HepG2 (cell line): ENCODE data around the gene UMOD. TPM values are rescaled to one million over a fixed set of nuclear protein-coding genes. Genes with fewer than 3 reads are reported as not detected.
A peak's percentile ranks its signal among the peaks of the same experiment; 100 is the strongest.

ENCODE experiments used
- ASH2L ChIP-seq: fragments of 300-600, 200-600 bp; sonication (generic); IDR thresholded peaks from 2 replicates; pipeline ENCODE4 v1.7.0; 2017; ENCODE audit warnings: low read depth, mild to moderate bottlenecking, moderate library complexity, mixed read lengths, low read length; ENCODE audit not compliant: insufficient read length
- HDAC1 ChIP-seq: sonication (generic); formaldehyde crosslinking; IDR thresholded peaks from 2 replicates; pipeline ENCODE4 v1.5.1; 2020; ENCODE audit warnings: mild to moderate bottlenecking, missing genetic modification reagents
- KDM6A ChIP-seq: IDR thresholded peaks from 2 replicates; pipeline ENCODE4 v1.6.1; 2016; ENCODE audit warnings: low read depth
- MEF2D ChIP-seq: sonication (generic); formaldehyde crosslinking; IDR thresholded peaks from 2 replicates; pipeline ENCODE4 v1.5.1; 2020; ENCODE audit warnings: mild to moderate bottlenecking, missing genetic modification reagents
- MEIS2 ChIP-seq: sonication (generic); formaldehyde crosslinking; IDR thresholded peaks from 2 replicates; pipeline ENCODE4 v1.9.0; 2021; ENCODE audit warnings: mild to moderate bottlenecking, missing genetic modification reagents
- NR1H2 ChIP-seq: sonication (generic); formaldehyde crosslinking; IDR thresholded peaks from 2 replicates; pipeline ENCODE4 v1.8.1; 2022; ENCODE audit warnings: low read depth, missing genetic modification reagents, borderline replicate concordance
- RBFOX2 ChIP-seq: fragments of 200-400 bp; formaldehyde crosslinking; IDR thresholded peaks from 2 replicates; pipeline ENCODE4 v1.6.1; 2017; ENCODE audit warnings: low read depth, mild to moderate bottlenecking, low read length
- RFX3 ChIP-seq: IDR thresholded peaks from 2 replicates; pipeline ENCODE4 v1.6.1; 2016; ENCODE audit warnings: missing biosample characterization, missing genetic modification reagents
- SMAD1 ChIP-seq: sonication (generic); formaldehyde crosslinking; IDR thresholded peaks from 2 replicates; pipeline ENCODE4 v1.4.0; 2020; ENCODE audit warnings: missing genetic modification reagents, low read depth, mild to moderate bottlenecking, borderline replicate concordance
- SNAPC2 ChIP-seq: sonication (generic); formaldehyde crosslinking; IDR thresholded peaks from 2 replicates; pipeline ENCODE4 v1.8.1; 2022; ENCODE audit warnings: mild to moderate bottlenecking, missing genetic modification reagents
- SOX6 ChIP-seq, 2 experiments: fragments of 450-650 bp in 1 of 2; sonication (generic) in 1 of 2; formaldehyde crosslinking in 1 of 2; IDR thresholded peaks; 2 replicates each; pipeline versions ENCODE4 v1.4.0 to v1.6.1; 2017 to 2020; ENCODE audit warnings: antibody characterized with exemption in 1 of 2, mild to moderate bottlenecking in 1 of 2, missing genetic modification reagents in 1 of 2
- SRY ChIP-seq: sonication (generic); formaldehyde crosslinking; IDR thresholded peaks from 2 replicates; pipeline ENCODE4 v1.8.0; 2022; ENCODE audit warnings: mild to moderate bottlenecking, missing genetic modification reagents
- TGIF2 ChIP-seq: IDR thresholded peaks from 2 replicates; pipeline ENCODE4 v1.6.1; 2016; ENCODE audit warnings: control low read depth, missing compliant biosample characterization
- ZNF354B ChIP-seq: sonication (generic); formaldehyde crosslinking; IDR thresholded peaks from 2 replicates; pipeline ENCODE4 v1.8.0; 2022; ENCODE audit warnings: mild to moderate bottlenecking, missing genetic modification reagents
- ZNF382 ChIP-seq: sonication (generic); formaldehyde crosslinking; IDR thresholded peaks from 2 replicates; pipeline ENCODE4 v1.5.0; 2020; ENCODE audit warnings: missing genetic modification reagents, mild to moderate bottlenecking, borderline replicate concordance
- ZNF460 ChIP-seq: sonication (generic); formaldehyde crosslinking; IDR thresholded peaks from 2 replicates; pipeline ENCODE4 v1.5.1; 2020; ENCODE audit warnings: missing genetic modification reagents, mild to moderate bottlenecking, borderline replicate concordance
- polyA plus RNA-seq, 8 experiments: library from polyadenylated mRNA; depleted of rRNA in 3 of 8; stranded (reverse) in 7 of 8; unstranded in 1 of 8; fragments of >200 nt; fragmentation: Illumina TruSeq in 4 of 8; extraction: Trizol in 4 of 8; gene quantifications; 2 replicates each; pipeline versions ENCODE4 v1.2.1 to v1.2.3, GENCODE V29; 2011 to 2016; ENCODE audit warnings: low read depth in 4 of 8, missing spikeins in 1 of 8, mixed read lengths in 1 of 8; ENCODE audit not compliant: insufficient read depth in 1 of 8
- total RNA-seq, 5 experiments: library from RNA; depleted of rRNA; stranded (reverse); fragments of >200 nt; fragmentation: Illumina TruSeq; extraction: Trizol; gene quantifications; 2 replicates each; pipeline ENCODE4 v1.2.3, GENCODE V29; 2016; ENCODE audit warnings: low read depth in 1 of 5
- TF ChIP-seq, protein P1 (sequence below): sonication (generic); formaldehyde crosslinking; IDR thresholded peaks from 2 replicates; pipeline ENCODE4 v1.5.0; 2020; ENCODE audit warnings: mild to moderate bottlenecking, missing genetic modification reagents
- TF ChIP-seq, protein P2 (sequence below): sonication (generic); formaldehyde crosslinking; IDR thresholded peaks from 2 replicates; pipeline ENCODE4 v1.5.0; 2020; ENCODE audit warnings: missing genetic modification reagents
- TF ChIP-seq, protein P3 (sequence below): sonication (generic); formaldehyde crosslinking; IDR thresholded peaks from 2 replicates; pipeline ENCODE4; 2020; ENCODE audit warnings: missing genetic modification reagents, mild to moderate bottlenecking, borderline replicate concordance
- TF ChIP-seq, protein P4 (sequence below): sonication (generic); formaldehyde crosslinking; IDR thresholded peaks from 2 replicates; pipeline ENCODE4 v1.8.0; 2023; ENCODE audit warnings: mild to moderate bottlenecking, missing genetic modification reagents

UMOD gene
- total and polyA plus RNA-seq, 2 of the 13 experiments (the other 11 are each of a cell fraction or from before 2014, with no cell fraction given) = not detected

DNA sequence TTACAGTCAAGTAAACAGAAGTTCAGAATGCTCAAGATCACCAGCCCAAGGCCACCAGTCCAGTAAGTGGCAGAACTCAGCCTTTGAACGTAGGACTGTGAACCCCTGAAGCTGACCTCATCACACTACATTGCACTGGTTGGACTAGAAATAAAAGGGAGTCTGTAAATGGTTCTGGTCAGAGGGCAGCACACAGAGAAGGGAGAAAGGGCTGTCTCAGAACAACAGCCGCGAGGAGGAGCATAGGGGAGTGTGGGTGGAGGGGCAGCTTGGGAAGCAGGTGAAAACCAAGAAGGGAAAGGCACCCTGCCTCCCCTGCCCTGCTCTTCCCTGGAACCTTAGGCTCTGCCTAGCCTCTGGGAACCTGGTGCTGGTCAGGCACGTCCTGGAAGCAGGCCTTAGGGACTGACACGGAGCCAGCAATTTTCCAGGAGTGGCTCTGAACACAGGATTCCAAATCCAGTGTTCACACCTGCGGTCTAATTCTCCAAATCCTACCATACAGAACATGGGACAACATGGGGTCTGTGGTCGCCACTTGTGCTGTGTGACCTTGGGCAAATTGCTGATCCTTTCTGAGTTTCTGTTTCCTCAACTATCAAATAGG, 45.1 kb upstream of the UMOD start (continued):
- TF ChIP-seq, protein P1, sequence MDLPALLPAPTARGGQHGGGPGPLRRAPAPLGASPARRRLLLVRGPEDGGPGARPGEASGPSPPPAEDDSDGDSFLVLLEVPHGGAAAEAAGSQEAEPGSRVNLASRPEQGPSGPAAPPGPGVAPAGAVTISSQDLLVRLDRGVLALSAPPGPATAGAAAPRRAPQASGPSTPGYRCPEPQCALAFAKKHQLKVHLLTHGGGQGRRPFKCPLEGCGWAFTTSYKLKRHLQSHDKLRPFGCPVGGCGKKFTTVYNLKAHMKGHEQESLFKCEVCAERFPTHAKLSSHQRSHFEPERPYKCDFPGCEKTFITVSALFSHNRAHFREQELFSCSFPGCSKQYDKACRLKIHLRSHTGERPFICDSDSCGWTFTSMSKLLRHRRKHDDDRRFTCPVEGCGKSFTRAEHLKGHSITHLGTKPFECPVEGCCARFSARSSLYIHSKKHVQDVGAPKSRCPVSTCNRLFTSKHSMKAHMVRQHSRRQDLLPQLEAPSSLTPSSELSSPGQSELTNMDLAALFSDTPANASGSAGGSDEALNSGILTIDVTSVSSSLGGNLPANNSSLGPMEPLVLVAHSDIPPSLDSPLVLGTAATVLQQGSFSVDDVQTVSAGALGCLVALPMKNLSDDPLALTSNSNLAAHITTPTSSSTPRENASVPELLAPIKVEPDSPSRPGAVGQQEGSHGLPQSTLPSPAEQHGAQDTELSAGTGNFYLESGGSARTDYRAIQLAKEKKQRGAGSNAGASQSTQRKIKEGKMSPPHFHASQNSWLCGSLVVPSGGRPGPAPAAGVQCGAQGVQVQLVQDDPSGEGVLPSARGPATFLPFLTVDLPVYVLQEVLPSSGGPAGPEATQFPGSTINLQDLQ (CRISPR knock-in tag) = no peak
- no peak for TF ChIP-seq RBFOX2
- TF ChIP-seq NR1H2 = no peak
- peak; percentile 75; the same call in 1 of the 2 replicates for TF ChIP-seq KDM6A (CRISPR knock-in tag)
- no peak for TF ChIP-seq ZNF382 (CRISPR knock-in tag)
- no peak for TF ChIP-seq RFX3 (CRISPR knock-in tag)
- no peak for TF ChIP-seq SOX6 (IDR thresholded peaks at IDR 0.05)
- TF ChIP-seq SOX6 (CRISPR knock-in tag; IDR thresholded peaks at IDR 0.05) = peak; percentile 58
- TF ChIP-seq SMAD1 (CRISPR knock-in tag) = no peak
- TF ChIP-seq, protein P2, sequence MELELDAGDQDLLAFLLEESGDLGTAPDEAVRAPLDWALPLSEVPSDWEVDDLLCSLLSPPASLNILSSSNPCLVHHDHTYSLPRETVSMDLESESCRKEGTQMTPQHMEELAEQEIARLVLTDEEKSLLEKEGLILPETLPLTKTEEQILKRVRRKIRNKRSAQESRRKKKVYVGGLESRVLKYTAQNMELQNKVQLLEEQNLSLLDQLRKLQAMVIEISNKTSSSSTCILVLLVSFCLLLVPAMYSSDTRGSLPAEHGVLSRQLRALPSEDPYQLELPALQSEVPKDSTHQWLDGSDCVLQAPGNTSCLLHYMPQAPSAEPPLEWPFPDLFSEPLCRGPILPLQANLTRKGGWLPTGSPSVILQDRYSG (CRISPR knock-in tag) = no peak
- no peak for TF ChIP-seq SRY
- peak; percentile 46 for TF ChIP-seq ASH2L
- peak; percentile 92 for TF ChIP-seq MEF2D
- 0 out of 2 replicates have a peak, but pooled peaks have one; percentile 17 for TF ChIP-seq MEIS2 (CRISPR knock-in tag)
- TF ChIP-seq, protein P3, sequence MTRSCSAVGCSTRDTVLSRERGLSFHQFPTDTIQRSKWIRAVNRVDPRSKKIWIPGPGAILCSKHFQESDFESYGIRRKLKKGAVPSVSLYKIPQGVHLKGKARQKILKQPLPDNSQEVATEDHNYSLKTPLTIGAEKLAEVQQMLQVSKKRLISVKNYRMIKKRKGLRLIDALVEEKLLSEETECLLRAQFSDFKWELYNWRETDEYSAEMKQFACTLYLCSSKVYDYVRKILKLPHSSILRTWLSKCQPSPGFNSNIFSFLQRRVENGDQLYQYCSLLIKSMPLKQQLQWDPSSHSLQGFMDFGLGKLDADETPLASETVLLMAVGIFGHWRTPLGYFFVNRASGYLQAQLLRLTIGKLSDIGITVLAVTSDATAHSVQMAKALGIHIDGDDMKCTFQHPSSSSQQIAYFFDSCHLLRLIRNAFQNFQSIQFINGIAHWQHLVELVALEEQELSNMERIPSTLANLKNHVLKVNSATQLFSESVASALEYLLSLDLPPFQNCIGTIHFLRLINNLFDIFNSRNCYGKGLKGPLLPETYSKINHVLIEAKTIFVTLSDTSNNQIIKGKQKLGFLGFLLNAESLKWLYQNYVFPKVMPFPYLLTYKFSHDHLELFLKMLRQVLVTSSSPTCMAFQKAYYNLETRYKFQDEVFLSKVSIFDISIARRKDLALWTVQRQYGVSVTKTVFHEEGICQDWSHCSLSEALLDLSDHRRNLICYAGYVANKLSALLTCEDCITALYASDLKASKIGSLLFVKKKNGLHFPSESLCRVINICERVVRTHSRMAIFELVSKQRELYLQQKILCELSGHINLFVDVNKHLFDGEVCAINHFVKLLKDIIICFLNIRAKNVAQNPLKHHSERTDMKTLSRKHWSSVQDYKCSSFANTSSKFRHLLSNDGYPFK = peak; percentile 17; the same call in 1 of the 2 replicates
- TF ChIP-seq ZNF354B (CRISPR knock-in tag) = no peak
- TF ChIP-seq ZNF460 (CRISPR knock-in tag) = no peak; the same call in 1 of the 2 replicates
- peak; percentile 80 for TF ChIP-seq HDAC1 (CRISPR knock-in tag)
- TF ChIP-seq TGIF2 (CRISPR knock-in tag) = no peak
- TF ChIP-seq, protein P4, sequence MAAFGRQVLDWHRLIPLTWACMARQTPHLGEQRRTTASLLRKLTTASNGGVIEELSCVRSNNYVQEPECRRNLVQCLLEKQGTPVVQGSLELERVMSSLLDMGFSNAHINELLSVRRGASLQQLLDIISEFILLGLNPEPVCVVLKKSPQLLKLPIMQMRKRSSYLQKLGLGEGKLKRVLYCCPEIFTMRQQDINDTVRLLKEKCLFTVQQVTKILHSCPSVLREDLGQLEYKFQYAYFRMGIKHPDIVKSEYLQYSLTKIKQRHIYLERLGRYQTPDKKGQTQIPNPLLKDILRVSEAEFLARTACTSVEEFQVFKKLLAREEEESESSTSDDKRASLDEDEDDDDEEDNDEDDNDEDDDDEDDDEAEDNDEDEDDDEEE (CRISPR knock-in tag) = peak; percentile 81; the same call in 1 of the 2 replicates
- TF ChIP-seq SNAPC2 (CRISPR knock-in tag) = no peak
